NB4 (cell line): Measurements from ENCODE around the gene RAC2.

ENCODE experiments used
- POLR2A ChIP-seq: IDR thresholded peaks from 2 replicates; pipeline ENCODE4 v1.6.1; 2011; ENCODE audit warnings: mild to moderate bottlenecking; ENCODE audit not compliant: insufficient read length; ENCODE audit errors: extremely low read depth
- TF ChIP-seq, protein P1 (sequence below): IDR thresholded peaks from one replicate; pipeline ENCODE4 v1.5.1; 2012; ENCODE audit warnings: low read depth, low read length
- TF ChIP-seq, protein P2 (sequence below): IDR thresholded peaks from 2 replicates; pipeline ENCODE4 v1.6.1; 2011; ENCODE audit warnings: low read depth, low read length

DNA sequence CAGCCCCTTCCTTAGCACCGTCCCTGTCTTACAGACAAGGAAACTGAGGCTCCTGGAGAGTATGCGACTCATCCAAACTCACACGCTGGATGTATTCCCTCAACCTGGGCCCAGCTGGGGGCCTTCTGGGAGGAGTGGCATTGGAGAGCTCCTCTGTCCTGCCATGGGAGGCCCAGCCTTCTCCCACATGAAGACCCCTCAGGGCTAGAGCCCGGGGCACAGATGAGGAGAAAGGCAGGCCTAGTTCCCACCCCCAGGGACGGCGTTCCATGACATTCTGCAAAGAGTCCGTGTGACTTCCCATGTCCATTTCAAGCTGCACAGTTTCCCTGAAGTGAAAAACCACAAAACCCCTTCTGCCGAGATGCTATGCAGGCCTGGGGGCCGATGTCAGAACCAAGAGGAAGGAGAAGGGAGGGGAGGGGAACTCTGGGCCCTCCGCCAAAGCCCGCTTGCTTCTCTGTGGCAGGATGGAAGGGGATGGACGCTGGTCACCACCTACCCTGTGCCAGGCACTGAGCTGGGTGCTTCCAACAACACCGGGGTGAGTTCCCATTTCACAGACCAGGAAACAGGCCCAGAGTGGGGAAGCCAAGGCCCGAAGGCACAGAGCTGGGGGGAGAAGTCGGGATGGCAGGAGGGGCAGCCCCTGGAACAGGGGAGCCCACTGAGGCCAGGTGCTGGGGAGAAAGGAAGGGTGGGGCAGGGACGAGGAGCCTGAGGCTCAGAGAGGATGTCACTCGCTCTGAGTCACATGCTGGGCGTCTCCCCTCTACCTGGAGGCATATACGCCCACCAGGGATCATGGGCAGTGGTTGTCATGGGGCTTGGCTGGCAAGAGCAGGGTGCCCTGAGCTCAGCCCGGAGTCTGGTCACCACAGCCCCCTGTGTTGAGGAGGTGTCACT, 15.7 kb downstream of the RAC2 start:
- TF ChIP-seq, protein P1, sequence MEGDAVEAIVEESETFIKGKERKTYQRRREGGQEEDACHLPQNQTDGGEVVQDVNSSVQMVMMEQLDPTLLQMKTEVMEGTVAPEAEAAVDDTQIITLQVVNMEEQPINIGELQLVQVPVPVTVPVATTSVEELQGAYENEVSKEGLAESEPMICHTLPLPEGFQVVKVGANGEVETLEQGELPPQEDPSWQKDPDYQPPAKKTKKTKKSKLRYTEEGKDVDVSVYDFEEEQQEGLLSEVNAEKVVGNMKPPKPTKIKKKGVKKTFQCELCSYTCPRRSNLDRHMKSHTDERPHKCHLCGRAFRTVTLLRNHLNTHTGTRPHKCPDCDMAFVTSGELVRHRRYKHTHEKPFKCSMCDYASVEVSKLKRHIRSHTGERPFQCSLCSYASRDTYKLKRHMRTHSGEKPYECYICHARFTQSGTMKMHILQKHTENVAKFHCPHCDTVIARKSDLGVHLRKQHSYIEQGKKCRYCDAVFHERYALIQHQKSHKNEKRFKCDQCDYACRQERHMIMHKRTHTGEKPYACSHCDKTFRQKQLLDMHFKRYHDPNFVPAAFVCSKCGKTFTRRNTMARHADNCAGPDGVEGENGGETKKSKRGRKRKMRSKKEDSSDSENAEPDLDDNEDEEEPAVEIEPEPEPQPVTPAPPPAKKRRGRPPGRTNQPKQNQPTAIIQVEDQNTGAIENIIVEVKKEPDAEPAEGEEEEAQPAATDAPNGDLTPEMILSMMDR: no peak
- TF ChIP-seq POLR2A: no peak
- TF ChIP-seq, protein P2, sequence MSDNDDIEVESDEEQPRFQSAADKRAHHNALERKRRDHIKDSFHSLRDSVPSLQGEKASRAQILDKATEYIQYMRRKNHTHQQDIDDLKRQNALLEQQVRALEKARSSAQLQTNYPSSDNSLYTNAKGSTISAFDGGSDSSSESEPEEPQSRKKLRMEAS: no peak
